OCI-LY3 (cell line): ENCODE results near the gene ZBTB38.

Experiments used
- CTCF ChIP-seq: fragments of 200-600, 300-600 bp; sonication (generic); IDR thresholded peaks from 2 replicates; pipeline ENCODE4 v1.5.1; 2014; ENCODE audit warnings: antibody characterized with exemption, low read length, low read depth
- EZH2phosphoT487 ChIP-seq: fragments of 200-600 bp; shearing (Covaris generic); IDR thresholded peaks from 2 replicates; pipeline ENCODE4 v1.6.1; 2018; ENCODE audit warnings: antibody characterized with exemption, mixed run types, low read depth

- TF ChIP-seq CTCF (no peak), EZH2phosphoT487 (no peak)
Observed at GRCh38 chr3:141379250-141379966, 11.1 kb downstream of the ZBTB38 start.
